ENCODE measurements around the gene KXD1.
"Not testable (repeated sequence)": the region's sequence is repeated elsewhere in the genome, so short reads cannot be mapped to it uniquely, and the experiment has no call there.

KXD1 gene

GRCh38 chr19:18588611-18589379 is 31.1 kb downstream of the KXD1 start, which contains the start of gene REX1BD:
Gene REX1BD (plus strand): TSS chr19:18588798. CDS start chr19:18588802, 4 bp downstream.
- DNase-seq (ENCODE audit: extremely low read depth, insufficient read length), result peak; percentile 93
- peaks cover 4% of the 10 kb centered on the region for H3K36me3 ChIP-seq (ENCODE audit: control insufficient read depth, insufficient read depth, low read length)
- peak within 1 kb of the TSS; percentile 76 for H3K4me3 ChIP-seq (replicated peaks; ENCODE audit: low read depth, low read length)
- peak; percentile 94 for TF ChIP-seq CTCF (IDR thresholded peaks at IDR 0.05; ENCODE audit: insufficient read depth, low read length, poor library complexity, severe bottlenecking)
- no peaks in the 10 kb centered on the region for H3K27me3 ChIP-seq (replicated peaks; ENCODE audit: control insufficient read depth, insufficient read depth, low read length)

DNA sequence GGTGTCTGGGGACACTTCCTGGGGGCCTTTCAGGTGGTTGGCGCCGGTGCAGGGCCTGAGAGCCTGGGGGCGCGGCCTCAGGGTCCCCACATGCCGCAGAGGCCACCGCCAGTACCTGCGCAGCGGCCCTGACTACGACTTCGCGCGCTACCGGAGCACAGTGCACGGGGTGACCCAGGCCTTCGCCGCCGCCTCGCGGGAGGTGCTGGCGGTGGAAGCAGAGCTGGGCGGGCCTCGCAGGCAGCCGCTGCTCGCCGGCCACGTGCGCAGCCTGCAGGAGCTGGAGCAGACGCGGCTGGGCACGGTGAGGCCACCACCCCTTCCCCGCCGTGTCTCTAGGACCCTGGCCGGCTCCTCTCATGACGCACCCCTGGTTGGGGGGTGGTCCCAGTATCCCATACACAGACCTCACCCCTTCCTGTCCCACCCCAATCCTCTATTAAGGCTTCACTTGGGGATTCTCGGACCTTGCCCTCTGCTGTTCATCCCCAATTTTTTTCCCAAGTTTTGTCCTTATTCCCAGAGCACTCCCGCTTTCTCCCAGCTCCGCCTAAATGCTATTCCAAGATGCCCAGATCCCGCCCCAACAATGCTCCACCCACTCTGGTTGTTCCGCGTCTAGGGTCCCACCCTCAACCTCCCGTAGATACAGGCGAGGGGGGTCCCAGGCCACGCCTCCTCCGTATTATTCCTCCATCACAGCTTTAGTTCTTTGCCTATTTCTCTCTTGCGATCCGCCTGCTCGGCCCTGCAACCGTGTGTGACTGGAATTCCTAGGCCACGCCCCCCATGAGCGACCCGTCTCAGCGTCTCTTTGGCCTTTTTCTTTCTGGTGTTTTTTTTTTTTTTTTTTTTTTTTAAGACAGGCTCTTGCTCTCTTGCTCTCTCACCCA is 32.0 kb downstream of the KXD1 start:
- H3K36me3 ChIP-seq (ENCODE audit: control insufficient read depth, insufficient read depth, low read length), result peaks cover 4% of the 10 kb centered on the region
- H3K27me3 ChIP-seq (replicated peaks; ENCODE audit: control insufficient read depth, insufficient read depth, low read length), result no peaks in the 10 kb centered on the region
- peak overlapping the region; percentile 76 for H3K4me3 ChIP-seq (replicated peaks; ENCODE audit: low read depth, low read length)
- DNase-seq (ENCODE audit: extremely low read depth, insufficient read length), result no peak
- TF ChIP-seq CTCF (IDR thresholded peaks at IDR 0.05; ENCODE audit: insufficient read depth, low read length, poor library complexity, severe bottlenecking), result peak; percentile 22

- Histone ChIP-seq H3K27me3 (replicated peaks; ENCODE audit: control insufficient read depth, insufficient read depth, low read length) (no peaks in the 10 kb centered on the region), H3K4me3 (replicated peaks; ENCODE audit: low read depth, low read length) (no peak overlapping the region), H3K36me3 (ENCODE audit: control insufficient read depth, insufficient read depth, low read length) (peaks cover 4% of the 10 kb centered on the region)
- peak; percentile 7 for TF ChIP-seq CTCF (IDR thresholded peaks at IDR 0.05; ENCODE audit: insufficient read depth, low read length, poor library complexity, severe bottlenecking)
- peak; percentile 70 for DNase-seq (ENCODE audit: extremely low read depth, insufficient read length)
Observed at GRCh38 chr19:18590273-18591272, 32.9 kb downstream of the KXD1 start.

DNA sequence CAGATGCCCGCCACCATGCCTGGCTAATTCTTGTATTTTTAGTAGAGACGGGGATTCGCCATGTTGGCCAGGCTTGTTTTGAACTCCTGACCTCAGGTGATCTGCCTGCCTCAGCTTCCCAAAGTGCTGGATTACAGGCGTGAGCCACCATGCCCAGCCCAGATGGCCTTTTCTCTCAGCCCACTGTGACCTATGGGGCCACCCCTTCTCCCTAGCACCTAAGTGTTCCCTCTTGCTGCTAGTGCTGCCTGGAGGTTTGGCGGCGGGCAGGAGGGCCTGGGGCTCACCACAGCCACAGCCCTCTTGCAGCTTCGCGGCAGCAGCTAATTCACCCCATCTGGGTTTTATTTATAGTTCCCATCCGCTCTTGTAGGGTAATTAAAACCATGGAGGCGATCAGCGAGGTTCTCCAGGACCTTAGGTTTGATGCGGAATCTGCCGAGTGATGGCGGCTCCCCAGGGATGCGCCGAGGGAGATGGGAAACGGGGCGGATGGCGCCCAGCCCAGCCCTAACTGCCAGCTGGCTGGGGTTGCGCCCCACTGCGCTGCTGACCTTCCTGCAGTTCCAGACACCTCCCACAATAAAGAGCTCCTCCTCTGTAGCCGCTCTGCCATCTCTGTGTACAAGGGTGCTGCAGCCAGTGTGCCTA is 34.2 kb downstream of the KXD1 start:
- no peak for DNase-seq (ENCODE audit: extremely low read depth, insufficient read length)
- no peak overlapping the region for H3K4me3 ChIP-seq (replicated peaks; ENCODE audit: low read depth, low read length)
- no peak for TF ChIP-seq CTCF (IDR thresholded peaks at IDR 0.05; ENCODE audit: insufficient read depth, low read length, poor library complexity, severe bottlenecking)
- no peaks in the 10 kb centered on the region for H3K27me3 ChIP-seq (replicated peaks; ENCODE audit: control insufficient read depth, insufficient read depth, low read length)
- peaks cover 4% of the 10 kb centered on the region for H3K36me3 ChIP-seq (ENCODE audit: control insufficient read depth, insufficient read depth, low read length)

DNA sequence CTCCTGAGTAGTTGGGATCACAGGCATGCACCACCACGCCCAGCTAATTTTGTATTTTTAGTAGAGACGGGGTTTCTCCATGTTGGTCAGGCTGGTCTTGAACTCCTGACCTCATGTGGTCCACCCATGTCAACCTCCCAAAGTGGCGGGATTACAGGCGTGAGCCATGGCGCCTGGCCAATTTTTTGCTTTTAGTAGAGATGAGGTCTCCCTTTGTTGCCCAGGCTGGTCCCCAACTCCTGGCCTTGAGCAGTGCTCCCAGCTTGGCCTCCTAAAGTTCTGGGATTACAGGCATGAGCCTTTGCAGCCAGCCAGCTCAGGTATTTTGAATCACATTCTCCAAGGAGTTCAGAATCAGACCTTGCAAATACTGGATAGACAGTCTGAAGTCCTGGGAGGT is 35.1 kb downstream of the KXD1 start:
- not testable (repeated sequence) for DNase-seq (ENCODE audit: extremely low read depth, insufficient read length); H3K4me3 ChIP-seq (replicated peaks; ENCODE audit: low read depth, low read length); H3K36me3 ChIP-seq (ENCODE audit: control insufficient read depth, insufficient read depth, low read length); H3K27me3 ChIP-seq (replicated peaks; ENCODE audit: control insufficient read depth, insufficient read depth, low read length)

Data from GM06990 (cell line).